Vagina (tissue), 2 donors: Measurements from ENCODE around the gene B3GALNT2. TPM values are rescaled to one million over a fixed set of nuclear protein-coding genes. Genes with fewer than 3 reads are reported as not detected.

Experiments used
- DNase-seq, 2 donors: peaks; one replicate each; pipeline ENCODE4 v3.0.0-alpha.2; 2017; ENCODE audit errors: extremely low spot score in 2 of 2
- H3K27ac ChIP-seq: fragments of 200-600 bp; sonication (generic); one replicate; pipeline ENCODE4 v1.5.1; 2019
- H3K27me3 ChIP-seq: fragments of 200-600 bp; sonication (generic); one replicate; pipeline ENCODE4 v1.5.1; 2019
- H3K36me3 ChIP-seq, 2 donors: fragments of 200-600 bp; sonication (generic); one replicate each; pipeline ENCODE4 v1.5.1; 2017 to 2019
- H3K4me1 ChIP-seq: fragments of 200-600 bp; sonication (generic); one replicate; pipeline ENCODE4 v1.5.1; 2019
- H3K4me3 ChIP-seq, 2 donors: fragments of 200-600 bp; sonication (generic); 1 replicate in 1 of 2; 2 replicates in 1 of 2; pipeline ENCODE4 v1.5.1; 2016 to 2019
- H3K9me3 ChIP-seq: fragments of 200-600 bp; sonication (generic); one replicate; pipeline ENCODE4 v1.5.1; 2019
- CTCF ChIP-seq, 3 experiments: fragments of 450-650 bp in 2 of 3; fragments of 200-600 bp in 1 of 3; sonication (generic) in 1 of 3; IDR thresholded peaks; one replicate each; pipeline ENCODE4 v1.5.1; 2017 to 2019; ENCODE audit warnings: antibody characterized with exemption in 3 of 3, mild to moderate bottlenecking in 2 of 3, moderate library complexity in 2 of 3
- POLR2A ChIP-seq, 2 donors: fragments of 450-650 bp; IDR thresholded peaks; one replicate each; pipeline ENCODE4 v1.6.1; 2017; ENCODE audit warnings: antibody characterized with exemption in 2 of 2, mild to moderate bottlenecking in 2 of 2, moderate library complexity in 2 of 2
- POLR2AphosphoS5 ChIP-seq, 2 donors: sonication (generic); formaldehyde crosslinking; IDR thresholded peaks; one replicate each; pipeline ENCODE4 v1.9.0; 2017; ENCODE audit warnings: antibody characterized with exemption in 2 of 2, mild to moderate bottlenecking in 2 of 2, low read depth in 1 of 2; ENCODE audit not compliant: insufficient read depth in 1 of 2
- intact Hi-C: fragments of 100-400 bp; cut with DNase I; formaldehyde crosslinking; loops from one replicate; pipeline ENCODE4 v1.15.1; 2023
- total RNA-seq: library from RNA; depleted of rRNA; stranded (reverse); fragments of >200 nt; gene quantifications from one replicate; pipeline ENCODE4 v1.2.3, GENCODE V29; 2016

B3GALNT2 gene
- total RNA-seq, 1 donor from 2014 or later, result 48.6 TPM

- intact Hi-C loops, result no loop called here
- Histone ChIP-seq H3K27me3 (no peaks in the 10 kb centered on the region), H3K36me3 (peaks cover 0 to 43% of the 10 kb centered on the region in 2 donors), H3K4me1 (no peaks in the 10 kb centered on the region), H3K4me3 (no peak overlapping the region), H3K9me3 (no peaks in the 10 kb centered on the region), H3K27ac (no peak overlapping the region)
- no peak for DNase-seq
- TF ChIP-seq POLR2AphosphoS5 (IDR thresholded peaks at IDR 0.05; ENCODE audit: insufficient read depth in 1 of 2, low read depth in 1 of 2), result no peak
- TF ChIP-seq CTCF (IDR thresholded peaks at IDR 0.05), result no peak
- TF ChIP-seq POLR2A (IDR thresholded peaks at IDR 0.05), result no peak
Measured at GRCh38 chr1:235448616-235449015, 55.6 kb downstream of the B3GALNT2 start.

GRCh38 chr1:235442788-235443429, 61.3 kb downstream of the B3GALNT2 start:
- no peak overlapping the region for H3K27ac ChIP-seq
- TF ChIP-seq POLR2A (IDR thresholded peaks at IDR 0.05) (no peak), POLR2AphosphoS5 (IDR thresholded peaks at IDR 0.05; ENCODE audit: insufficient read depth in 1 of 2, low read depth in 1 of 2) (no peak), CTCF (IDR thresholded peaks at IDR 0.05) (no peak)
- DNase-seq, result no peak
- no peaks in the 10 kb centered on the region for H3K27me3 ChIP-seq
- no peaks in the 10 kb centered on the region for H3K4me1 ChIP-seq
- H3K36me3 ChIP-seq, result peaks cover 0 to 49% of the 10 kb centered on the region in 2 donors
- H3K9me3 ChIP-seq, result no peaks in the 10 kb centered on the region
- H3K4me3 ChIP-seq, result no peak overlapping the region
- intact Hi-C loops, result no loop called here

- Histone ChIP-seq H3K36me3 (peaks cover 0 to 59% of the 10 kb centered on the region in 2 donors), H3K27ac (no peak overlapping the region), H3K9me3 (no peaks in the 10 kb centered on the region), H3K4me1 (no peaks in the 10 kb centered on the region), H3K27me3 (no peaks in the 10 kb centered on the region), H3K4me3 (no peak overlapping the region)
- no peak for TF ChIP-seq CTCF (IDR thresholded peaks at IDR 0.05)
- no peak for TF ChIP-seq POLR2AphosphoS5 (IDR thresholded peaks at IDR 0.05; ENCODE audit: insufficient read depth in 1 of 2, low read depth in 1 of 2)
- TF ChIP-seq POLR2A (IDR thresholded peaks at IDR 0.05), result no peak
- no peak for DNase-seq
- intact Hi-C loops, result no loop called here
Measured at GRCh38 chr1:235441159-235441685, 63.0 kb downstream of the B3GALNT2 start.

GRCh38 chr1:235434001-235434400, 70.3 kb downstream of the B3GALNT2 start:
- peaks cover 0 to 40% of the 10 kb centered on the region in 2 donors for H3K36me3 ChIP-seq
- intact Hi-C loops, result no loop called here

More at GRCh38 chr1:235434001-235434400, 70.3 kb downstream of the B3GALNT2 start:
- no peaks in the 10 kb centered on the region for H3K9me3 ChIP-seq
- H3K27ac ChIP-seq, result no peak overlapping the region
- no peak for DNase-seq
- TF ChIP-seq CTCF (IDR thresholded peaks at IDR 0.05), result no peak
- TF ChIP-seq POLR2AphosphoS5 (IDR thresholded peaks at IDR 0.05; ENCODE audit: insufficient read depth in 1 of 2, low read depth in 1 of 2), result no peak
- TF ChIP-seq POLR2A (IDR thresholded peaks at IDR 0.05), result no peak
- H3K4me3 ChIP-seq, result no peak overlapping the region
- H3K27me3 ChIP-seq, result no peaks in the 10 kb centered on the region
- no peaks in the 10 kb centered on the region for H3K4me1 ChIP-seq
